SHP77 treated with DMSO at 0.1 percent for 48 hours (cell line): ENCODE data around the gene NEMP1.
"Not testable (repeated sequence)": the region's sequence is repeated elsewhere in the genome, so short reads cannot be mapped to it uniquely, and the experiment has no call there.

ENCODE experiments used
- DNase-seq: peaks from one replicate; lab custom pipeline; 2025; lab: John Stamatoyannopoulos, UW

The NEMP1 gene

DNA sequence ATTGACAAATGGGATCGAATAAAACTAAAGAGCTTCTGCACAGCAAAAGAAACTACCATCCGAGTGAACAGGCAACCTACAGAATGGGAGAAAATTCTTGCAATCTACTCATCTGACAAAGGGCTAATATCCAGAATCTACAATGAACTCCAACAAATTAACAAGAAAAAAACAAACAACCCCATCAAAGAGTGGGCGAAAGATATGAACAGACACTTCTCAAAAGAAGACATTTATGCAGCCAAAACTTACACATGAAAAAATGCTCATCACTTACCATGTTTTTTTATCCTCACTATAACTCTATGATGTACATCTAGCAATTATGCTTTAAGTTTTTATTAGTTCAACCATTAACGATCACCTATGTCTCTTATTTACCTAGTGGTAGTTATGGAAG, 24.7 kb downstream of the NEMP1 start:
- not testable (repeated sequence) for DNase-seq

DNA sequence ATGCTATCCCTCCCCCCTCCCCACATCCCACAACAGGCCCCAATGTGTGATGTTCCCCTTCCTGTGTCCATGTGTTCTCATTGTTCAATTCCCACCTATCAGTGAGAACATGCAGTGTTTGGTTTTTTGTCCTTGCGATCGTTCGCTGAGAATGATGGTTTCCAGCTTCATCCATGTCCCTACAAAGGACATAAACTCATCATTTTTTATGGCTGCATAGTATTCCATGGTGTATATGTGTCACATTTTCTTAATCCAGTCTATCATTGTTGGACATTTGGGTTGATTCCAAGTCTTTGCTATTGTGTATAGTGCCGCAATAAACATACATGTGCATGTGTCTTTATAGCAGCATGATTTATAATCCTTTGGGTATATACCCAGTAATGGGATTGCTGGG, 25.4 kb downstream of the NEMP1 start:
- DNase-seq = not testable (repeated sequence)

- DNase-seq = no peak
These were observed 27.6 kb downstream of the NEMP1 start for GRCh38 chr12:57051011-57051410.

- DNase-seq = no peak
These were observed 28.7 kb downstream of the NEMP1 start, which contains the start of gene MYO1A for GRCh38 chr12:57049890-57050289. Gene MYO1A, minus strand, starts transcription at chr12:57050129. Its CDS starts 1,806 bp downstream, at chr12:57048323.

DNA sequence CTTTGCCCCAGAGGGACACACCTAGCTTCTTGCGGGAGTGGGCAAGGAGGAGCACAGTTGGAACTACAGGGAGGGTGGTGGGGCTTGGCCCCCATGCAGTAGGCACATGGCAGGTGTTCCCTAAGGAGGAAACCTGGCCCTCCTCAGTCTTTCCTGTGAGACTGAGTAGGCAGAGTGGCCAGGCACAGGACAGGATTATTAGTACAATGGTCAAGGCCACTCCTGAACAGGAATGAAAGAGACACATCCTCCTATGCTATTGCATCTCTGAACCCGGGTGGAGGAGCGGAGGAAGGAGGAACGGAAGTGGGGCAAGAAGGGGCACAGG, 29.5 kb downstream of the NEMP1 start:
- no peak for DNase-seq

GRCh38 chr12:57048423-57049118, 30.0 kb downstream of the NEMP1 start:
- DNase-seq = no peak

DNA sequence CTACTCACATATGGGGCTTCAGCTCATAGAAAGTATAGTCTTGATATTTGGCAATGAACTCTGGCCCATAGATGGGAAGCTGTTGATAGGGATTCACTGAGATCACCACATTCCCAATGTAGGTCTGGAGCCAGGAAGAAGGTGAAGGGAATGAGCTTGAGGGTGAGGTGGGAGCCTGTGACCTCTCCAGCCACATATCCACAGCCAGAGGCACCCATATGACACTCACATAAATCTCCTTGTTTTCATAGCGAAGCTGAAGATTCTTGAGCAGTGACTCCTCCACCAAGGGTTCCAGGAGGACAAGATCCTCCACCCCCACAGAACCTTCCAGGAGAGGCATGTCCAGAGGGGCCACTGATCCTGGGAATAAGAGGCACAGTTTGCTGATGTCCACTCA, 30.6 kb downstream of the NEMP1 start:
- no peak for DNase-seq

- no peak for DNase-seq
These were observed 31.4 kb downstream of the NEMP1 start for GRCh38 chr12:57046947-57047890.

DNA sequence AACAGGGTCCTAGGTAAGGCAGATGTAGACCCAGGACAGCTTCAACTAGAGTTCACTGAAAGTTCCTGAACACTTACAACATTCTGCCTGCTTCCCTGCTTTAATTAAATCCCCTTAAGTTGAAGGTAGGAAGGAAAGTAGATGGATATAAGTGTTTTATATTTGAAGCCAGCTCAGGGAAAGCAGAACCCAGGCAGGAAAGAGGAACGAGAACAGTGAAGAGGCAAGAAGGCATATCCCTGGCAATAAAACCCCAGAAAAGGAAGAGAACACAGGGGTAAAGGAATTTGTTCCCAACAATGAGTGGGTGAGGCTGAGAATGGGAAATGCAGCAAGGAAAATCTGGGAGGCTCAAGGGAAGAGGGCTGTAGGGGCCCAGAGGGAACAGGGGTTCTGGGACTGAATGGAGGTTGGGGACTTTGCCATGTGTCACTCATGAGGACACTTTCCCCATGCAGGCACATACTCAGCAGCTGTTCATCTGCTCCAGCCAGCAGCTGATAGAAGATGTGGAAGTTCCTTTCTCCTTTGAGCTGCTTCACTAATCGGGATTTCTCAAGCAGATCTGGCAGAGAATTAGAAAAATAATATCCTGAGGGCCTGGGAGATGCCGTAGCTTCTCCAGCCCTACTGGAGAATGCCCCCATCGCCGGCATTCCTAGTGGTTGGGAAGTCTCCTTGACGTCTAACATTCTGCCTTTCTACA, 32.4 kb downstream of the NEMP1 start:
- DNase-seq = no peak

GRCh38 chr12:57044889-57045288, 33.7 kb downstream of the NEMP1 start:
- DNase-seq = no peak

DNA sequence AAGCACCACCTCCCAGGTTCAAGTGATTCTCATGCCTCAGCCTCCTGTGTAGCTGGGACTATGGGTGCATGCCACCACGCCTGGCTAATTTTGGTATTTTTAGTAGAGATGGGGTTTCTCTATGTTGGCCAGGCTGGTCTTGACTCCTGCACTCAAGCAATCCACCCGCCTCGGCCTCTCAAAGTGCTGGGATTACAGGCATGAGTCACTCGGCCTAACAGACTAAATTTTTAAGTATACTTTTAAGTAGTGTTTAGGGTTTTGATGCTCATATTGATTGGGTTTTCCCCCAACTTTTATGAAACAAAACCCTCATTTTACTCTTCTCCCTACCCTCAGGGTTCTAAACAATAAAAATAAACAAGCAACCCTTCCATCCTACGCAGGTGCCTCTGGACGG, 34.1 kb downstream of the NEMP1 start:
- DNase-seq = no peak

DNA sequence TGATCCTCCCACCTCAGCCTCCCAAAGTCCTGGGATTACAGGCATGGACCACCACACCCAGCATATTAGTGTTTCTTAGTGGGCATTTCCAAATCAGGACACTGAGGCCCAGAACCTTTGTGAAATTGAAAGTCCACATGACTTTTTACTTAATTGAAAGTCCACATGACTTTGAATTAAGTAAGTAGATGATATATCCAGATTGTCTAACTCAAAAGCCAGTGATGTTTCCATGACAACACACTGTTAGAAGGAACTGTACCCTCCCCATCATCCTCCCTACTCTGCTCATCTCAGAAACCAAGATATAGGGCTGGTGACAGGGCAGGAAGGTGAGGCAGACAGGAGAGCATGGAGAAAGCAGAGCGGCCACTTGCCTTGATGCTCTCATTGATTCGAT, 35.9 kb downstream of the NEMP1 start:
- DNase-seq = no peak

- no peak for DNase-seq
These were observed 37.8 kb downstream of the NEMP1 start for GRCh38 chr12:57040750-57041149.

GRCh38 chr12:57040211-57040610, 38.4 kb downstream of the NEMP1 start:
- DNase-seq = no peak

DNA sequence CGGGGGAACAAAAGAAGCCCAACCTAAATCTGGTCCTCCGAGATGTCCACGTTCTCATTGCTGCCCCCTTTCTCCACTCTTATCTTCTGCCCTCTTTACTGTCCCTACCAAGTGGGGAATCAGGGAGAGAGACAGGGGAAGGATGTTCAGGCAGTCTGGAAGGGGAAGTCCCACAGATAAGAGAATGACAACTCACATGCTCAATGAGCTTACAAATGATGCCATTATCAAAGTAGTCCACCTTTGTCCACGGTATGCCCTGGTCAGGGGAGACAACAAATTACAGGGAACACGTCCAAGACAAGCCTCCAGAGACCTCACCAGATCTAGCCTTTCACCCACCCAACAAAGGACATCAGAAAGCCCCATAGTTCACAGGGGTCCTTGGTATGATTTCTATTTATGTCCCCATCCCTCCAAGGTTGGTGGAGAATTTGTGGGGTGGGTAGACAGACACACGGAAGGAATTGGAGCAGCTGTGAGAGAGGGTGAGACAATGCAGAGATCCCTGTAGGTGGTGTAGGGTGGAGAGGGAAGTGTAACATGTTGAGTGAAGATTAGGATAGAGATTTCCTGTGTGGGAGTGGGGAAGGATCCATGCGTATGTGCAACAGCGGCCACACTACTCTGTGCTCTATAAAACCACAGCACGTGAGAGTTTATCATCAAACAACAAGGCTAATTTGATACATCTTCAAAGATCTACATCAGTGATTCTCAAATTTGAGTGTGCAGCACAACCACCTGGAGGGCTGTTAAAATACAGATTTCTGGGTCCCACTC, 39.4 kb downstream of the NEMP1 start:
- DNase-seq = no peak

DNA sequence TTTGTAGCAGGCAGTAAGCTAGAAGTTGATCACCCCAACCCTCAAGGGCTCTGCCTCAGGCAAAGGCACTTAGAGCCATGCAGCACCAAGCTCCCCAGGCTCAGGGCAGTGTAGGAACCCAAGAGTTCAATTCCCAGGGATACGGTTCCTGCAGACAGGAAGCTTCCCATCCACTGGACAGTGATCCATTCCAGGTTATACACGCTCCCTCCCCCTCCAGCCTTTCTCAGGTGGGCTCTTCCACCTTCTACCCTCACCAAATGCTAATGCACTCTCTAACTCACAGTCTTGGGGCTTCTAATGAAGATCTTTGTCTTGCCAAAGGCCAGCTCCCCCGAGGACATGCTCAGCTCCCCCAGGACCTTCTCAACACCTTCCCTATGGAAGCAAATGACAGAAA, 41.3 kb downstream of the NEMP1 start:
- DNase-seq = no peak

DNA sequence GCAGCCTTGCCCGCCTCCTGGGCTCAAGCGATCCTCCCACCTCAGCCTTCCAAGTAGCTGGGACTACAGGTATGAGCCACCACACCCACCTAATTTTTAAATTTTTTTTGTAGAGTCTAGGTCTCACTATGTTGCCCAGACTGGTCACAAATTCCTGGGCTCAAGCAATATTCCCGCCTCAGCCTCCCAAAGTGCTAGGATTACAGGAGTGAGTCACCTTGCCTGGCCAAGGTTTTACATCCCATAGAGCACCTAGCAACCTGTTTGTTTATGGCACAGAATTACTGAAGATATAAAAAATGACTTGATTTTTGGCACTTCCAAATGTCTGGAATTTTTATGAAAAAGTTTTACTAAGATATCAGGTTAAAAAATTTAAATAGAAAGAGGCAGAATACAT, 45.2 kb downstream of the NEMP1 start:
- DNase-seq = no peak

GRCh38 chr12:57031789-57032188, 46.8 kb downstream of the NEMP1 start:
- DNase-seq = no peak

DNA sequence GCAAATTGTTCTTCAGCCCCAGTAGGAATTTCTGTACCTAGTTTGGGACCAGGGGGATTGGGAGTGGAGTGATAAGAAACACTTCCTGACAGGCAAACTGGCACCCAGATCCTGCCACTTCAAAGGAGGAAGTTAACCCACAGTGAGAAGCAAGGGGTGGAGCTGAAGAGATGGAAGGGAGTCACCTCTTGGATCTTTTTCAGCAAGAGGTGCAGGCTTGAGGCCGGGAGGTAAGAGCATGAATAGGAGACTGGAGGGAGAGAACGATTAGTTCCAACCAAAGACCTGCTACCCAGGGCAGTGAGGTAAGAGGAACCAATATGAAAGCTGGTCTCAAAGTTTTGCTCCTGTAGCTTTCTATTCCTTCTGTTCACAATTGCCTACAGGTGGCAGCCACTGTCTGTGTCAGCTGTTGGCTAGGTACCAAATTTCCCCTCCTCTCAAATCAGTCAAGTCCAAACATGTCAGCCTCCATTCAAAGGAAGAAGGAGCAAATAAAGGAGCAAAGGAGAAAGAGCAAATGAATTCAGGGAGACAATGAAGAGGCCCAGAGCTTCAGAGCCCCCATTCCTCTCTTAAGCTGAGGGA, 47.4 kb downstream of the NEMP1 start:
- DNase-seq = peak; percentile 68

- DNase-seq = no peak
These were observed 49.1 kb downstream of the NEMP1 start for GRCh38 chr12:57029457-57029856.

DNA sequence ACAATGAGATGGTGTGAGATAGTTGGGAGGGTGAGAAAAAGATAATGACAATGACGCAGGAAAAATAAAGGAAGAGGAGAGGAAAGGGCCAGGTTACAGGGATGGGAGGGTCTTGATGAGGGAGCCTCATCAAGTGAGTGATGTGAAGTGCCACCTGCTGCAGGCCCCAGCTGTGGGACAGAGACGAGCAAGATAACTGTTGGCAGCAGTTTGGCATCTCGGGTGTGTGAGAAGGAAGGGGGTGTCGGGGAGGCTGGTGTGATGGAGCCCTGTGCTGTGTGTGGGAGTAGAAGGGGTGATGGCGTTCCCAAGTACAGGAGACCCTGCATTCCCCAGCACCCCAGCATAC, 50.8 kb downstream of the NEMP1 start:
- DNase-seq = no peak
